HCT116 (cell line): ENCODE measurements around the gene EPHA6.

Experiments used
- EZH2 ChIP-seq: fragments of 200-600 bp; sonication (generic); IDR thresholded peaks from 2 replicates; pipeline ENCODE4 v1.6.1; 2017; ENCODE audit warnings: antibody characterized with exemption, mixed run types
- POLR2A ChIP-seq: IDR thresholded peaks from 2 replicates; pipeline ENCODE4 v1.7.0; 2011; ENCODE audit warnings: borderline replicate concordance; ENCODE audit not compliant: insufficient read depth, insufficient read length; ENCODE audit errors: extremely low read depth
- POLR2AphosphoS5 ChIP-seq: IDR thresholded peaks from 2 replicates; pipeline ENCODE4 v1.6.1; 2011; ENCODE audit warnings: mild to moderate bottlenecking, low read depth, low read length, moderate library complexity
- RAD21 ChIP-seq: IDR thresholded peaks from 2 replicates; pipeline ENCODE4 v1.6.1; 2012; ENCODE audit warnings: low read depth, mild to moderate bottlenecking
- YY1 ChIP-seq: IDR thresholded peaks from 2 replicates; pipeline ENCODE4 v1.6.1; 2011; ENCODE audit warnings: low read length, low read depth, moderate library complexity, mild to moderate bottlenecking; ENCODE audit not compliant: insufficient replicate concordance; ENCODE audit errors: extremely low read depth
- ZNF274 ChIP-seq: fragments of 200-500 bp; sonication (Bioruptor generic); IDR thresholded peaks from 2 replicates; pipeline ENCODE4 v1.6.1; 2014; ENCODE audit warnings: mild to moderate bottlenecking, low read depth, low read length, inconsistent platforms
- TF ChIP-seq, protein P1 (sequence below): IDR thresholded peaks from 2 replicates; pipeline ENCODE4 v1.6.1; 2012; ENCODE audit warnings: low read depth
- TF ChIP-seq, protein P2 (sequence below), 3 experiments: fragments of 200-600 bp in 1 of 3; sonication (generic) in 1 of 3; IDR thresholded peaks in 2 of 3; conservative IDR thresholded peaks in 1 of 3; 2 replicates each; pipeline ENCODE4 v1.5.1; 2012 to 2017; ENCODE audit warnings: low read depth in 2 of 3, low read length in 2 of 3, antibody characterized with exemption in 1 of 3, borderline replicate concordance in 1 of 3, control low read depth in 1 of 3, mild to moderate bottlenecking in 1 of 3, mixed read lengths in 1 of 3, mixed run types in 1 of 3, moderate library complexity in 1 of 3; ENCODE audit not compliant: insufficient read depth in 1 of 3
- TF ChIP-seq, protein P3 (sequence below): IDR thresholded peaks from 2 replicates; pipeline ENCODE4 v1.6.1; 2012

DNA sequence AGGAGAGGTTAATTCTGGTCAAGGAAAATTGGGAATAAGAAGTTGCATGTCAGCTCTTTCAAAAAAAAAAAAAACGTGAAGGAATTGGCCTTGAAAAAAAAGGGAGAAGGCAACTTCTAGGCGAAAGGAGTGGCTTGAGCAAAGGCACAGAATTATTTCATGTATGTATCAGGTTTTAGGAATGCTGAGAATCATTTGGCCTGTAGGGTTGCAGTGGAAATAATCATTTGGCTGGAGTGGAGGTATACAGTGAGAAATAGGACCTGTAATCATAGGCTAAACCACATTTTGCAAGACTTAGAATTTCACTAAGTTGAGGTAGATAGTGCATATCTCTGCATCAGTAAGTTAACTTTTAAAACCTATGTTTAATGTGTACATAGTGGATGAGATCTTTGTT, 54.9 kb downstream of the EPHA6 start:
- no peak for TF ChIP-seq RAD21
- TF ChIP-seq POLR2A: no peak
- TF ChIP-seq, protein P1, sequence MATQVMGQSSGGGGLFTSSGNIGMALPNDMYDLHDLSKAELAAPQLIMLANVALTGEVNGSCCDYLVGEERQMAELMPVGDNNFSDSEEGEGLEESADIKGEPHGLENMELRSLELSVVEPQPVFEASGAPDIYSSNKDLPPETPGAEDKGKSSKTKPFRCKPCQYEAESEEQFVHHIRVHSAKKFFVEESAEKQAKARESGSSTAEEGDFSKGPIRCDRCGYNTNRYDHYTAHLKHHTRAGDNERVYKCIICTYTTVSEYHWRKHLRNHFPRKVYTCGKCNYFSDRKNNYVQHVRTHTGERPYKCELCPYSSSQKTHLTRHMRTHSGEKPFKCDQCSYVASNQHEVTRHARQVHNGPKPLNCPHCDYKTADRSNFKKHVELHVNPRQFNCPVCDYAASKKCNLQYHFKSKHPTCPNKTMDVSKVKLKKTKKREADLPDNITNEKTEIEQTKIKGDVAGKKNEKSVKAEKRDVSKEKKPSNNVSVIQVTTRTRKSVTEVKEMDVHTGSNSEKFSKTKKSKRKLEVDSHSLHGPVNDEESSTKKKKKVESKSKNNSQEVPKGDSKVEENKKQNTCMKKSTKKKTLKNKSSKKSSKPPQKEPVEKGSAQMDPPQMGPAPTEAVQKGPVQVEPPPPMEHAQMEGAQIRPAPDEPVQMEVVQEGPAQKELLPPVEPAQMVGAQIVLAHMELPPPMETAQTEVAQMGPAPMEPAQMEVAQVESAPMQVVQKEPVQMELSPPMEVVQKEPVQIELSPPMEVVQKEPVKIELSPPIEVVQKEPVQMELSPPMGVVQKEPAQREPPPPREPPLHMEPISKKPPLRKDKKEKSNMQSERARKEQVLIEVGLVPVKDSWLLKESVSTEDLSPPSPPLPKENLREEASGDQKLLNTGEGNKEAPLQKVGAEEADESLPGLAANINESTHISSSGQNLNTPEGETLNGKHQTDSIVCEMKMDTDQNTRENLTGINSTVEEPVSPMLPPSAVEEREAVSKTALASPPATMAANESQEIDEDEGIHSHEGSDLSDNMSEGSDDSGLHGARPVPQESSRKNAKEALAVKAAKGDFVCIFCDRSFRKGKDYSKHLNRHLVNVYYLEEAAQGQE: no peak
- no peak for TF ChIP-seq YY1
- TF ChIP-seq, protein P2, sequence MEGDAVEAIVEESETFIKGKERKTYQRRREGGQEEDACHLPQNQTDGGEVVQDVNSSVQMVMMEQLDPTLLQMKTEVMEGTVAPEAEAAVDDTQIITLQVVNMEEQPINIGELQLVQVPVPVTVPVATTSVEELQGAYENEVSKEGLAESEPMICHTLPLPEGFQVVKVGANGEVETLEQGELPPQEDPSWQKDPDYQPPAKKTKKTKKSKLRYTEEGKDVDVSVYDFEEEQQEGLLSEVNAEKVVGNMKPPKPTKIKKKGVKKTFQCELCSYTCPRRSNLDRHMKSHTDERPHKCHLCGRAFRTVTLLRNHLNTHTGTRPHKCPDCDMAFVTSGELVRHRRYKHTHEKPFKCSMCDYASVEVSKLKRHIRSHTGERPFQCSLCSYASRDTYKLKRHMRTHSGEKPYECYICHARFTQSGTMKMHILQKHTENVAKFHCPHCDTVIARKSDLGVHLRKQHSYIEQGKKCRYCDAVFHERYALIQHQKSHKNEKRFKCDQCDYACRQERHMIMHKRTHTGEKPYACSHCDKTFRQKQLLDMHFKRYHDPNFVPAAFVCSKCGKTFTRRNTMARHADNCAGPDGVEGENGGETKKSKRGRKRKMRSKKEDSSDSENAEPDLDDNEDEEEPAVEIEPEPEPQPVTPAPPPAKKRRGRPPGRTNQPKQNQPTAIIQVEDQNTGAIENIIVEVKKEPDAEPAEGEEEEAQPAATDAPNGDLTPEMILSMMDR (IDR thresholded peaks at IDR 0.05 in 2 of 3, conservative IDR thresholded peaks at IDR 0.05 in 1 of 3; ENCODE audit: borderline replicate concordance in 1 of 3, insufficient read depth in 1 of 3, low read depth in 2 of 3, low read length in 2 of 3): no peak
- TF ChIP-seq EZH2: no peak
- TF ChIP-seq ZNF274: no peak
- TF ChIP-seq POLR2AphosphoS5: no peak
- TF ChIP-seq, protein P3, sequence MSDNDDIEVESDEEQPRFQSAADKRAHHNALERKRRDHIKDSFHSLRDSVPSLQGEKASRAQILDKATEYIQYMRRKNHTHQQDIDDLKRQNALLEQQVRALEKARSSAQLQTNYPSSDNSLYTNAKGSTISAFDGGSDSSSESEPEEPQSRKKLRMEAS: no peak
